ENCODE measurements around the gene CELSR3.

DNA sequence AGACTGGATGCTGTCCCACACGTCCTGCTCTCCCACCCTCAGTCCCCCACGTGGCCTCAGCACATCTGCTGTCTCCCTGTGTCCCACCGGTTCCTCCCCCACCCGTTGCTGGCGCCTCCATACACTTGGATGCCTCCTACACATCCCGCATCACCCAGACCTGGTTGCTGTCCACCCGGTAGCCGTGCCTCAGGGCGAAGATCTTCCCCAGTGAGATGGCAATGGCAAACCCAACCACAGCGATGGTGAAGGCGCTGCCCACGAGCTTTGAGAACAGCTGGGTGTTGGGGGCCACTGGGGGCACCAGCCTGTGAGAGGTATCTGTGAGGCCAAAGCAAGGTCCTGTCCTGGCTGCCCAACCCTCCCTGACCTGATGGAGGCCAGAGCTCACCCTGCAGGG lies 31.9 kb downstream of the CELSR3 start:
- no peak for TF ChIP-seq POLR2A (IDR thresholded peaks at IDR 0.05; ENCODE audit: low read length)
- TF ChIP-seq CEBPB (IDR thresholded peaks at IDR 0.05), result no peak
- no peak for TF ChIP-seq SMC3 (IDR thresholded peaks at IDR 0.05)
- TF ChIP-seq RAD21 (conservative IDR thresholded peaks at IDR 0.05 in 1 of 2, IDR thresholded peaks at IDR 0.05 in 1 of 2), result no peak
- TF ChIP-seq, protein P1, sequence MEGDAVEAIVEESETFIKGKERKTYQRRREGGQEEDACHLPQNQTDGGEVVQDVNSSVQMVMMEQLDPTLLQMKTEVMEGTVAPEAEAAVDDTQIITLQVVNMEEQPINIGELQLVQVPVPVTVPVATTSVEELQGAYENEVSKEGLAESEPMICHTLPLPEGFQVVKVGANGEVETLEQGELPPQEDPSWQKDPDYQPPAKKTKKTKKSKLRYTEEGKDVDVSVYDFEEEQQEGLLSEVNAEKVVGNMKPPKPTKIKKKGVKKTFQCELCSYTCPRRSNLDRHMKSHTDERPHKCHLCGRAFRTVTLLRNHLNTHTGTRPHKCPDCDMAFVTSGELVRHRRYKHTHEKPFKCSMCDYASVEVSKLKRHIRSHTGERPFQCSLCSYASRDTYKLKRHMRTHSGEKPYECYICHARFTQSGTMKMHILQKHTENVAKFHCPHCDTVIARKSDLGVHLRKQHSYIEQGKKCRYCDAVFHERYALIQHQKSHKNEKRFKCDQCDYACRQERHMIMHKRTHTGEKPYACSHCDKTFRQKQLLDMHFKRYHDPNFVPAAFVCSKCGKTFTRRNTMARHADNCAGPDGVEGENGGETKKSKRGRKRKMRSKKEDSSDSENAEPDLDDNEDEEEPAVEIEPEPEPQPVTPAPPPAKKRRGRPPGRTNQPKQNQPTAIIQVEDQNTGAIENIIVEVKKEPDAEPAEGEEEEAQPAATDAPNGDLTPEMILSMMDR (IDR thresholded peaks at IDR 0.05), result no peak
- no peak for TF ChIP-seq RCOR1 (IDR thresholded peaks at IDR 0.05; ENCODE audit: low read depth, low read length)
- no peak for TF ChIP-seq KDM5A (IDR thresholded peaks at IDR 0.05)

Measured in A549 (cell line).